ENCODE measurements around the gene XKR8. TPM values are rescaled to one million over a fixed set of nuclear protein-coding genes. Genes with fewer than 3 reads are reported as not detected.

The XKR8 gene
- total and polyA plus RNA-seq, 2 of the 4 experiments (the other 2 are of a cell fraction), result 1.1 to 10.7 TPM

DNA sequence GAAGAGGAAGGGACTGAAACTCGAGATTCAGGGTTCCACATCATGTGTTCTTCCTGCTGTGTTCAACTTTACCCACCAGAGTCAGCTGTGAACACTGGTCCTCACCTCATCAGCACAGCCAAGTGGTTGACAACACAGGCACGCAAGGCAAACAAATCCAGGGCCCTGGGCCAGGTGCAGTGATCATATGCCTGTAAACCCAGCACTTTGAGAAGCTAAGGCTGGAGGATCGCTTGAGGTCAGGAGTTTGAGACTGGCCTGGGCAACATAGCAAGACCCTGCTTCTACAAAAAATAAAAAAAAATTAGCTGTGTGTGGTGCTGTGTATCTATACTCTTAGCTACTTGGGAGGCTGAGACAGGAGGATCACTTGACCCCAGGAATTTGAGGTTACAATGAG is 8.4 kb upstream of the XKR8 start:
- Histone ChIP-seq H2BK15ac (ENCODE audit: low read depth, low read length) (no peak overlapping the region), H3K23ac (ENCODE audit: low read depth, low read length) (no peak overlapping the region), H4K5ac (ENCODE audit: low read depth, low read length) (no peak overlapping the region), H3K4me3 (ENCODE audit: insufficient read depth, low read depth, low read length) (no peak overlapping the region), H2BK120ac (ENCODE audit: low read depth, low read length) (no peak overlapping the region), H2BK20ac (ENCODE audit: low read depth, low read length) (no peak overlapping the region), H4K8ac (ENCODE audit: low read depth in 2 of 2, low read length in 2 of 2) (no peak overlapping the region), H2AFZ (replicated peaks; ENCODE audit: low read length, poor library complexity) (no peak overlapping the region), H4K91ac (ENCODE audit: insufficient read depth, low read depth, low read length) (no peak overlapping the region), H3K4me2 (ENCODE audit: low read depth, low read length) (no peak overlapping the region), H2AK9ac (replicated peaks; ENCODE audit: low read depth, low read length, poor library complexity) (no peak overlapping the region), H2AK5ac (ENCODE audit: low read depth, low read length) (no peak overlapping the region), H3K56ac (ENCODE audit: extremely low read depth, insufficient read depth, low read length) (no peak overlapping the region), H3K9ac (ENCODE audit: low read depth, low read length) (no peak overlapping the region), H3K18ac (ENCODE audit: low read depth, low read length) (no peak overlapping the region), H3K14ac (replicated peaks; ENCODE audit: low read depth, low read length) (no peak overlapping the region), H3K4me1 (ENCODE audit: control insufficient read depth, insufficient read depth, low read length) (no peaks in the 10 kb centered on the region), H3K4ac (ENCODE audit: low read depth, low read length) (no peak overlapping the region), H2BK5ac (ENCODE audit: low read depth, low read length, poor library complexity, severe bottlenecking) (no peak overlapping the region), H3K9me1 (ENCODE audit: insufficient read depth, low read length) (no peaks in the 10 kb centered on the region; the same call in 1 of the 2 replicates), H3K36me3 (ENCODE audit: control insufficient read depth, insufficient read depth, low read length) (no peaks in the 10 kb centered on the region), H4K20me1 (ENCODE audit: insufficient read depth, low read length) (no peaks in the 10 kb centered on the region), H3K27ac (ENCODE audit: insufficient read depth, low read length) (no peak overlapping the region), H3K27me3 (ENCODE audit: control insufficient read depth, insufficient read depth, low read length) (peaks cover 33% of the 10 kb centered on the region), H3K79me1 (ENCODE audit: low read depth in 1 of 2, low read length in 2 of 2) (no peaks in the 10 kb centered on the region), H3K9me3 (ENCODE audit: control insufficient read depth, insufficient read depth, low read length) (no peaks in the 10 kb centered on the region)
- ATAC-seq (ENCODE audit: low read depth) (no peak), DNase-seq (no peak)
- CTCF ChIA-PET, result no interaction called here
- intact Hi-C loops (cut with micrococcal nuclease) (no loop called here), in situ Hi-C loops (cut with MboI; ENCODE audit: low sequenced_read_pairs) (no loop called here), dilution Hi-C loops (cut with HindIII; ENCODE audit: low sequenced_read_pairs, unreplicated experiment) (no loop called here)
- BruUV-seq (replicated peaks), result no TSS peak
- POLR2A ChIA-PET (ENCODE audit: unreplicated experiment), result no interaction called here
- no CpG with 5 or more reads among the region's 3 CpGs for WGBS, 2 experiments (ENCODE audit: extremely low coverage in 2 of 2, insufficient read length in 1 of 2)
- TF ChIP-seq FOS (IDR thresholded peaks at IDR 0.05; ENCODE audit: low read depth, low read length) (no peak), ELK1 (IDR thresholded peaks at IDR 0.05; ENCODE audit: borderline replicate concordance, low read depth, low read length) (no peak), SMC3 (IDR thresholded peaks at IDR 0.05; ENCODE audit: low read depth, low read length) (no peak)

Data from IMR-90 (cell line).